ENCODE results near the gene GYS1.

GYS1 gene

GRCh38 chr19:49017666-49018351, 24.7 kb upstream of the GYS1 start:
- DNase-seq: peak; percentile 69

DNA sequence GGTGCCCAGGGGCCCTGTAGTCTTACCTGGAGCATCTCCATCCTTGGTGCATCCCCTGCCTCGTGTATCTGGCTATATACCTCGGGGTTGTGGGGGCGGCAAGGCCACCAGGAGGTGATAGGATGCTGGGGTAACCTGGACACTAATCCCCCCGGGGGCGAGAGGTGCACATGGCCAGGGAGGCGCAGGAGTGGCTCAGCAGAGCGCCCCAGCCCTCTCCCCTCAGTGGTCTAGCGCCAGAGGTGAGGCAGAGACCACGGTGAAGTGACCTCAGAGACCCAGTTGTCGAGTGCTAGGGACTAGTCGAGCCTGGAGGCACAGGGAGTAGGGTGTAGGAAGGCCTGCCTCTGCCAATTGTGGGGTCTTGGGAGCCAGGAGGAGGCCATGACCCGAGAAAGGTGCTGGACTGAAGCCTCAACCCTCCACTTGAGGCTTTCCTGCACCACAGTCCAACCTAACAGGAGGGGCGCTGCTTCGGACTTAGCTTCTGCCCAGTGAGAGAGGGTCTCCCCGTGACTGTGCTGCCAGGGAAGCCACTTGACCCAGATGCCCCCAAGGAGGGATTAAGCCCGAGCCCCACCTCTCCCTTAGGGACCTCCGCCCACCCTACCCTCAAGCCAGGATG, 24.0 kb upstream of the GYS1 start, which contains the start of gene LHB:
TSS of gene LHB (minus strand) at position 51 of the 625 bp plus-strand sequence. CDS start at position 41, 10 bp downstream.
- no peak for DNase-seq

DNA sequence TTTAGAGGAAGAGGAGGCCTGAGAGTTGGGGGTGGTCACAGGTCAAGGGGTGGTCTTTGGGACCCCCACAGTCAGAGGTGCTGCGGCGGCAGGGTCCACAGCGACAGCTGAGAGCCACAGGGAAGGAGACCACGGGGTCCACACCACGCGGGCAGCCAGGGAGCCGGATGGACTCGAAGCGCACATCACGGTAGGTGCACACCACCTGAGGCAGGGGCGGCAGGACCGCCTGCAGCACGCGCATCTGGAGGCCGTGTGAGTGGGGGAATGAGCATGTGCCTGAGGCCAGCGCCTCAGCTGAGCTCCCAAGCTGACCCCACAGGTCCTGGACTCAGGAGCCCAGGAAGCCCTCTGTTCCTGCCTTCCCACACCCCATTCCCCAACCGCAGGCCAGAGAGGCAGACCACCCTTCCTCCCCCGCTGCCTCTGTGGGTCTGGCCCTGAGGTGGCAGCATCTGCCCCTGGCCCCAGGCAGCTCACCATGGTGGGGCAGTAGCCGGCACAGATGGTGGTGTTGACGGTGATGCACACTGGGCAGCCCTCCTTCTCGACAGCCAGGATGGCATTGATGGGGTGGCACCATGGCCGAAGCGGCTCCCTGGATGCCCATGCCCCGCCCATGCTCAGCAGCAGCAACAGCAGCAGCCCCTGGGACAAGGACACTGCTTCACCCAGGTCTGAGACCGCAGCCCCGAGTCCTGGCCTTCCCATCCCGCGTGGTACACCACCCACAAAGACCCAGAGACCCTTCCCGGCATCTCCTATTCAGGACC, 23.1 kb upstream of the GYS1 start:
- no peak for DNase-seq

GRCh38 chr19:49014870-49015255, 21.8 kb upstream of the GYS1 start:
- DNase-seq: no peak

GRCh38 chr19:49014123-49014869, 21.2 kb upstream of the GYS1 start:
- no peak for DNase-seq

GRCh38 chr19:49011194-49011593, 18.1 kb upstream of the GYS1 start:
- no peak for DNase-seq

GRCh38 chr19:49010453-49010852, 17.3 kb upstream of the GYS1 start:
- no peak for DNase-seq

- no peak for DNase-seq
Observed at GRCh38 chr19:49009828-49010227, 16.7 kb upstream of the GYS1 start.

- DNase-seq: no peak
Observed at GRCh38 chr19:49006905-49007304, 13.8 kb upstream of the GYS1 start.

GRCh38 chr19:49004964-49005614, 12.0 kb upstream of the GYS1 start:
- no peak for DNase-seq

DNA sequence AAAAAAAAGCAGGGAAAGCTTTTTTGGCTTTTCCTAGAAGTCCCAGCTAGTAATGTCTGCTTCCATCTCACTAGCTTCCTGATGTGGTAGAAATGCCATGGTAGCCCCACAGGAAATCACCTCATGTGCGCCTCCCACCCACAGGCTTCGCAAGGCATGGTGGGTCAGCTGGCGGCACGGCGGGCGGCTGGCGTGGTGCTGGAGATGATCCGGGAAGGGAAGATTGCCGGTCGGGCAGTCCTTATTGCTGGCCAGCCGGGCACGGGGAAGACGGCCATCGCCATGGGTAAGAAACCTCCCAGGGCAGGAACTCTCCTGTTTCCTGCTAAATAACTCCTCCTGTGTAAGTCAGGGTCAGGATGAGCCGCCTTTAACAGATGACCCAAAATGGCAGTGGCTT, 11.0 kb upstream of the GYS1 start:
- DNase-seq: no peak

- peak; percentile 73 for DNase-seq
Observed at GRCh38 chr19:48999481-49000325, 6.6 kb upstream of the GYS1 start.

DNA sequence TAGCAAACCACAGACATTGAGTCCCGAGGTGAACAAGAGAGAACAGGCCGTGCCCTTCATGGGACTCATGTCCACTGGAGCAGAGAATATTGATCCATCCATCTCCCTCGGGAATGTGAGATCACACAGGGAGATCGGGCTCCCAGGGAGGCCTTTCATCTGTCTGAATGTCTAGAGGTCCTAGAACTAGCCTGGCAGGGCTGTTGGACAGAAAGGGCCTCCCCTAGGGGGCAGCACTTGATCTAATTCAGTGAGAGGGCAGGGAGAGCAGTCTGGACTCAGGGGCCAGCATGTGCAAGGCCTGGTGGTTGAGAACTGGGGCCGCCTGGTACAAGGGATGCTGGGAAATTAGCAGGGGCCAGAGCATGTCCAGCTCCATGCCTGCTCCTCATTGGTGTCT, 4.9 kb upstream of the GYS1 start:
- DNase-seq: peak; percentile 61

GRCh38 chr19:48994035-48994386, 902 bp upstream of the GYS1 start:
- no peak for DNase-seq

DNA sequence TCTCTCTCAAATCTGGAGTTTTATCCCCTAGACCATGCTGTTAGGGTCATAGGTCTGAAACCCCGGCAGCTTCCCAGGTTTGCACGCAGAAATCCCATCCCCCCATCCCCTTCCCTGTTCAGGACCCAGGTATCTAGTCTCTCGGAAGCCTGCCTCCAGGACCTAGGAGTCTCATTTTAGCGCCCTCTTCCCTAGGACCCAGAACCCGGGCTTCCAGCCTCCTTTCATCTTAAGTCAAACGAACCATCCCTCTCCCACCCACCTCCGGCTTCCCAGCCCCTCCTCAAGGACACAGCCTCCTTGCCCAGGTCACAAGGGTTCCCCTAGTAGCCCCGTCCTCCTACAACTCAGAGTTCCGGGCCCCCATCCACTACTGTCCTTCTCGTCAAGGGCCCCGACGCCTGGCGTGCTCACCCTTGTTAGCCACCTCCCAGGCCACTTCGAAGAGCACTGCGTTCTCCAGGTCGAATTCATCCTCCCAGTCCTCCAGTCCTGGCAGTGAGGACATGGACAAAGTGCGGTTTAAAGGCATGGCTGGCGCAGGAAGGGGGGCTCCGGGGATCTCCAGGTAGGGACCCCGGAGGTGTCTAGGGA, 431 bp downstream of the GYS1 start:
- DNase-seq: no peak

DNA sequence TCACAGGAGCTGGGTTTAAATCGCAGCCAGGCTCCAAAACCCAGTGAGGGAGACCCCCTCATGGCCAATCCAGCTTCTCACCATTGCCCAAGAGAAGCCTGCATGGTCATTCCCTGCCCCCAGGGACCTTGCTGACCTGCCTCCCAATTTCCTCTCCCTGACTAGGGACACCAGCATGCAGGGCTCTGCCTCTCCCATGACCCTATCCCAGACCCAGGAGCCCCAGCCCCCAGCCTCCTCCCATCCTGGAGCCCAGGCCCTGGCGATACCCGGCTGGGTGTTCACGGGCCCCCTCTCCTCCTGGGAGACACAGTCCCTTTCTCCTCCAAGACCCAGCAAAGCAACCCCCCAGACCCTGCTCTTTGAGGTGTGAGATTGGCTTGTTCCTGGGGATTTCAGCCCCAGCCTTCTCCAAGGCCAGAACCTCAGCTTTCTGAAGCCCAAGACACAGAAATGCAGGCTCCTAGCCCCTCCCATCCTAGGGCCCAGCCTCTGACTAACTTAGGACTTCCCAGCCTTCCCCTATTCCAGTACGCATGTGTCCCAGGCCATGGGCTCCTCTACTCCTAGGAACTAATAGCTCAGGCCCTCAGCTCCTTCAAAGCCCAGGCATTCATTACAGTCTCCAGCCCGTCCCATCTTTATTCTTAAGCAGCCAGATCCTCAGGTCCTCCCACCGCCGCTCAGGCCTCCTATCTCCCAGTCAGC, 1.1 kb downstream of the GYS1 start:
- DNase-seq: peak; percentile 82

GRCh38 chr19:48991011-48991609, 2.0 kb downstream of the GYS1 start:
- no peak for DNase-seq

GRCh38 chr19:48990400-48990799, 2.7 kb downstream of the GYS1 start:
- DNase-seq: no peak

DNA sequence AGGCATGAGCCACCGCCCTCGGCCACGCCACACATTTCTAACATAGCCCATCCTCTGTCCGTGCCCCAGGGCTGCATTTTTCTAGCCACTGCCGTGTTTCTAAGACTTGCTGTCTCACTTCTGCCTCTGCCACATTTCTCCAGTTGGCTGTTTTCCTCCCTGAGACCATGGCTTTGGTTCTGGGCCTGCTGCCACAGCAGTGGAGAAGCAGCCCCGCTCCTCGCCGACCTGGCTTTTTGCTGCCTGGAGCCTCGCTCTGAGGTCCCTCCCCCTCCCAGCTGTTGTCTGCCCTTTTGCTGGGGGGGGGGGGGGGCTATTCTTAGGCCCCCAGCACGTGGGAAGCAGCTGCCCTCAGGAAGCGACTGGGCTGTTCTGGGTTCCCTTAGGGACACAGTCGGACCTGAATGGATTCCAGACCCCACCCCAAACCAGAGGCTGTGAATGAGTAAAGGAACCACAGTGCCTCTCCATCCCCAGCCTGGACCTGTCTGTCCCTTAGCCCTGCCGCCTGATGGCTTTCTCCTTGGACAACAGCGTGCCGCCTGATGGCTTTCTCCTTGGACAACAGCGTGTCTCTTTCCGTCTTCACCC, 3.3 kb downstream of the GYS1 start:
- no peak for DNase-seq

- DNase-seq: no peak
Observed at GRCh38 chr19:48988860-48989259, 4.2 kb downstream of the GYS1 start.
